Posterior vena cava (tissue), 2 donors: ENCODE measurements around the gene PTPRD. TPM values are rescaled to one million over a fixed set of nuclear protein-coding genes. Genes with fewer than 3 reads are reported as not detected.

Experiments
- DNase-seq: peaks from one replicate; pipeline ENCODE4 v3.0.0-alpha.2; 2020; ENCODE audit warnings: low spot score
- intact Hi-C, 2 donors: fragments of 100-400 bp; cut with DNase I; formaldehyde crosslinking; loops; one replicate each; pipeline versions ENCODE4 v1.14.1 to v1.14.2; 2022 to 2023
- total RNA-seq, 2 donors: library from RNA; stranded (reverse); fragmentation: NEBNext Ultra II Directional; extraction: Animal tissue kit (Norgen Biotek cat#: 25700); gene quantifications; one replicate each; pipeline ENCODE4 v1.2.1, GENCODE V29; 2021
- donor health status: DM: yes; HTN: yes; CAD: no.
- donor health status: DM: yes; HTN: yes; CAD: no.

The PTPRD gene
- total RNA-seq, 2 donors from 2014 or later, result 21.4 to 51.2 TPM

GRCh38 chr9:8429157-8429556, 2183.6 kb downstream of the PTPRD start:
- no peak for DNase-seq
- intact Hi-C loops, result no loop called here

GRCh38 chr9:8428389-8428788, 2184.4 kb downstream of the PTPRD start:
- no peak for DNase-seq
- intact Hi-C loops, result no loop called here

- intact Hi-C loops, result no loop called here
- no peak for DNase-seq
Measured at GRCh38 chr9:8424786-8425410, 2187.9 kb downstream of the PTPRD start.

- intact Hi-C loops, result no loop called here
- DNase-seq, result no peak
Measured at GRCh38 chr9:8420416-8420815, 2192.4 kb downstream of the PTPRD start.

- DNase-seq, result no peak
- intact Hi-C loops, result no loop called here
Measured at GRCh38 chr9:8419596-8420275, 2193.1 kb downstream of the PTPRD start.

- DNase-seq, result no peak
- intact Hi-C loops, result no loop called here
Measured at GRCh38 chr9:8417341-8417740, 2195.5 kb downstream of the PTPRD start.

- intact Hi-C loops, result no loop called here
- no peak for DNase-seq
Measured at GRCh38 chr9:8412327-8412726, 2200.5 kb downstream of the PTPRD start.

GRCh38 chr9:8408575-8409190, 2204.1 kb downstream of the PTPRD start:
- intact Hi-C loops, result no loop called here
- DNase-seq, result no peak

GRCh38 chr9:8401961-8402705, 2210.7 kb downstream of the PTPRD start:
- intact Hi-C loops, result no loop called here
- DNase-seq, result no peak

- intact Hi-C loops, result no loop called here
- no peak for DNase-seq
Measured at GRCh38 chr9:8400378-8400777, 2212.4 kb downstream of the PTPRD start.

GRCh38 chr9:8395022-8395421, 2217.8 kb downstream of the PTPRD start:
- DNase-seq, result no peak
- intact Hi-C loops, result no loop called here

- no peak for DNase-seq
- intact Hi-C loops, result no loop called here
Measured at GRCh38 chr9:8394341-8394740, 2218.5 kb downstream of the PTPRD start.

GRCh38 chr9:8392866-8393265, 2219.9 kb downstream of the PTPRD start:
- no peak for DNase-seq
- intact Hi-C loops, result no loop called here

- no peak for DNase-seq
Measured at GRCh38 chr9:8391566-8391965, 2221.2 kb downstream of the PTPRD start.

GRCh38 chr9:8391132-8391531, 2221.7 kb downstream of the PTPRD start:
- intact Hi-C loops, result no loop called here

More at GRCh38 chr9:8391566-8391965, 2221.2 kb downstream of the PTPRD start:
- intact Hi-C loops, result no loop called here

GRCh38 chr9:8390571-8390970, 2222.2 kb downstream of the PTPRD start:
- DNase-seq, result no peak
- intact Hi-C loops, result no loop called here

More at GRCh38 chr9:8391132-8391531, 2221.7 kb downstream of the PTPRD start:
- no peak for DNase-seq

- DNase-seq, result no peak
- intact Hi-C loops, result no loop called here
Measured at GRCh38 chr9:8389531-8389930, 2223.3 kb downstream of the PTPRD start.

GRCh38 chr9:8388132-8388531, 2224.7 kb downstream of the PTPRD start:
- intact Hi-C loops, result no loop called here
- no peak for DNase-seq

GRCh38 chr9:8384091-8384490, 2228.7 kb downstream of the PTPRD start:
- intact Hi-C loops, result no loop called here
- no peak for DNase-seq
